SK-N-DZ (cell line): Measurements from ENCODE around the gene MIPOL1.

Experiments used
- DNase-seq: peaks from one replicate; pipeline ENCODE4 v3.0.0-alpha.2; 2015; ENCODE audit warnings: low spot score

Gene MIPOL1

GRCh38 chr14:37584211-37585100 lies 386.7 kb downstream of the MIPOL1 start:
- DNase-seq: no peak

GRCh38 chr14:37585101-37585511 lies 387.4 kb downstream of the MIPOL1 start:
- DNase-seq: no peak

- no peak for DNase-seq
Measured at GRCh38 chr14:37585971-37586796, 388.4 kb downstream of the MIPOL1 start.

GRCh38 chr14:37586797-37587130 lies 389.0 kb downstream of the MIPOL1 start:
- DNase-seq: no peak

GRCh38 chr14:37587131-37587803 lies 389.5 kb downstream of the MIPOL1 start:
- DNase-seq: no peak

GRCh38 chr14:37587881-37588666 lies 390.3 kb downstream of the MIPOL1 start:
- DNase-seq: no peak

- no peak for DNase-seq
Measured at GRCh38 chr14:37588667-37588955, 390.9 kb downstream of the MIPOL1 start.

GRCh38 chr14:37588956-37589714 lies 391.4 kb downstream of the MIPOL1 start:
- DNase-seq: no peak

- no peak for DNase-seq
Measured at GRCh38 chr14:37589715-37590427, 392.1 kb downstream of the MIPOL1 start.

- DNase-seq: no peak
Measured at GRCh38 chr14:37590428-37591139, 392.8 kb downstream of the MIPOL1 start.

- DNase-seq: no peak
Measured at GRCh38 chr14:37591311-37591940, 393.7 kb downstream of the MIPOL1 start.

GRCh38 chr14:37591941-37592481 lies 394.3 kb downstream of the MIPOL1 start:
- DNase-seq: no peak

GRCh38 chr14:37592482-37593408 lies 395.0 kb downstream of the MIPOL1 start:
- DNase-seq: no peak

- DNase-seq: no peak
Measured at GRCh38 chr14:37593511-37594237, 395.9 kb downstream of the MIPOL1 start.

- DNase-seq: peak; percentile 47
Measured at GRCh38 chr14:37594238-37594970, 396.7 kb downstream of the MIPOL1 start.
